Activated naive CD8-positive, alpha-beta T cell treated with anti-CD3 and anti-CD28 coated beads, Interleukin-2, amount 10 ng/mL, durations not matched to agents 7 days and 5 days (primary cell): ENCODE measurements around the gene C6orf141. TPM values are rescaled to one million over a fixed set of nuclear protein-coding genes. Genes with fewer than 3 reads are reported as not detected.
"Not testable (repeated sequence)": the region's sequence is repeated elsewhere in the genome, so short reads cannot be mapped to it uniquely, and the experiment has no call there.

ENCODE experiments used
- ATAC-seq: fragments of 150-1000 bp; cut with Tn5 transposase; one replicate; pipeline ENCODE4 v1.10.0; 2021; ENCODE audit warnings: low read depth, moderate library complexity
- POLR2A ChIA-PET: fragments of 350-600 bp; sonication (Branson Sonifier 250); formaldehyde crosslinking; loops from one replicate; lab custom pipeline; 2021; ENCODE audit warnings: antibody characterized with exemption; lab: Charles Lee
- DNase-seq: peaks from one replicate; pipeline ENCODE4 v3.0.0; 2021
- H3K27ac Mint-ChIP-seq: one replicate; pipeline ENCODE4 v1.8.0; 2022; ENCODE audit warnings: mild to moderate bottlenecking, mixed read lengths
- H3K27me3 Mint-ChIP-seq: one replicate; pipeline ENCODE4 v1.8.0; 2022; ENCODE audit warnings: mild to moderate bottlenecking, moderate library complexity, mixed read lengths
- H3K36me3 Mint-ChIP-seq: one replicate; pipeline ENCODE4 v1.8.0; 2021; ENCODE audit warnings: mild to moderate bottlenecking, mixed read lengths
- H3K4me1 Mint-ChIP-seq: one replicate; pipeline ENCODE4 v1.8.0; 2021; ENCODE audit warnings: mixed read lengths
- H3K4me3 Mint-ChIP-seq: one replicate; pipeline ENCODE4 v1.8.0; 2022; ENCODE audit warnings: mild to moderate bottlenecking, moderate library complexity, mixed read lengths
- H3K9me3 Mint-ChIP-seq: one replicate; pipeline ENCODE4 v1.8.0; 2021; ENCODE audit warnings: mixed read lengths
- total RNA-seq, 2 experiments: library from RNA; stranded (reverse); gene quantifications; one replicate each; pipeline ENCODE4 v1.2.3, GENCODE V29; 2021

C6orf141 gene
- total RNA-seq, 2 experiments from 2014 or later: 0.68 to 0.80 TPM

- no peak for ATAC-seq
- Mint-ChIP-seq H3K27ac (no peak overlapping the region), H3K4me3 (no peak overlapping the region), H3K27me3 (peaks cover 2% of the 10 kb centered on the region), H3K9me3 (no peaks in the 10 kb centered on the region), H3K36me3 (no peaks in the 10 kb centered on the region), H3K4me1 (peaks cover 7% of the 10 kb centered on the region)
- POLR2A ChIA-PET: no interaction called here
- DNase-seq: no peak
These were observed 15.4 kb downstream of the C6orf141 start for GRCh38 chr6:49565855-49566254.

- Mint-ChIP-seq H3K4me3 (no peak overlapping the region), H3K9me3 (no peaks in the 10 kb centered on the region), H3K27ac (no peak overlapping the region), H3K27me3 (peaks cover 6% of the 10 kb centered on the region), H3K4me1 (peaks cover 7% of the 10 kb centered on the region), H3K36me3 (no peaks in the 10 kb centered on the region)
- POLR2A ChIA-PET: no interaction called here
- DNase-seq: no peak
- no peak for ATAC-seq
These were observed 20.1 kb downstream of the C6orf141 start for GRCh38 chr6:49570474-49571079.

- Mint-ChIP-seq H3K27me3 (peaks cover 16% of the 10 kb centered on the region), H3K27ac (no peak overlapping the region), H3K4me1 (no peaks in the 10 kb centered on the region), H3K36me3 (no peaks in the 10 kb centered on the region), H3K9me3 (no peaks in the 10 kb centered on the region), H3K4me3 (no peak overlapping the region)
- no peak for DNase-seq
- no peak for ATAC-seq
- POLR2A ChIA-PET: no interaction called here
These were observed 26.1 kb downstream of the C6orf141 start for GRCh38 chr6:49576618-49577017.

- no peaks in the 10 kb centered on the region for H3K36me3 Mint-ChIP-seq
- no peak overlapping the region for H3K27ac Mint-ChIP-seq
- POLR2A ChIA-PET: no interaction called here
- H3K27me3 Mint-ChIP-seq: peaks cover 10% of the 10 kb centered on the region
- DNase-seq: no peak
- no peak overlapping the region for H3K4me3 Mint-ChIP-seq
- no peaks in the 10 kb centered on the region for H3K9me3 Mint-ChIP-seq
- no peak for ATAC-seq
- no peaks in the 10 kb centered on the region for H3K4me1 Mint-ChIP-seq
These were observed 29.2 kb downstream of the C6orf141 start for GRCh38 chr6:49579649-49580048.

- DNase-seq: no peak
- H3K4me1 Mint-ChIP-seq: no peaks in the 10 kb centered on the region
- ATAC-seq: no peak
- H3K4me3 Mint-ChIP-seq: no peak overlapping the region
- no peaks in the 10 kb centered on the region for H3K36me3 Mint-ChIP-seq
- no peaks in the 10 kb centered on the region for H3K9me3 Mint-ChIP-seq
- POLR2A ChIA-PET: no interaction called here
- no peak overlapping the region for H3K27ac Mint-ChIP-seq
- H3K27me3 Mint-ChIP-seq: peaks cover 13% of the 10 kb centered on the region
These were observed 32.1 kb downstream of the C6orf141 start for GRCh38 chr6:49582529-49582928.

GRCh38 chr6:49587262-49587661 lies 36.8 kb downstream of the C6orf141 start:
- ATAC-seq, DNase-seq, H3K27ac Mint-ChIP-seq, H3K9me3 Mint-ChIP-seq, H3K36me3 Mint-ChIP-seq, POLR2A ChIA-PET, H3K4me3 Mint-ChIP-seq, H3K27me3 Mint-ChIP-seq, H3K4me1 Mint-ChIP-seq: not testable (repeated sequence)

Other genes starting within 250 kb of the C6orf141 start
- 10 to 100 TPM; 13.2 to 14.6 TPM for gene MMUT, start 87.4 kb upstream of the C6orf141 start, total RNA-seq
- 10 to 100 TPM; 14.4 to 14.5 TPM for gene CENPQ, start 87.3 kb upstream of the C6orf141 start, total RNA-seq
- not detected for gene GLYATL3, start 50.7 kb upstream of the C6orf141 start, total RNA-seq
- not detected for gene RHAG, start 86.2 kb downstream of the C6orf141 start, total RNA-seq
- not detected for gene CRISP2, start 162.9 kb downstream of the C6orf141 start, total RNA-seq
- not detected for gene CRISP3, start 193.7 kb downstream of the C6orf141 start, total RNA-seq
- gene PGK2, start 236.6 kb downstream of the C6orf141 start, total RNA-seq: not detected